ENCODE data around the gene MAMSTR. TPM values are rescaled to one million over a fixed set of nuclear protein-coding genes. Genes with fewer than 3 reads are reported as not detected.
A peak's percentile ranks its signal among the peaks of the same experiment; 100 is the strongest.

MAMSTR gene
- total and polyA plus RNA-seq, 2 donors (not counting 1 experiment from before 2014, with no cell fraction given): 0.60 to 1.6 TPM

DNA sequence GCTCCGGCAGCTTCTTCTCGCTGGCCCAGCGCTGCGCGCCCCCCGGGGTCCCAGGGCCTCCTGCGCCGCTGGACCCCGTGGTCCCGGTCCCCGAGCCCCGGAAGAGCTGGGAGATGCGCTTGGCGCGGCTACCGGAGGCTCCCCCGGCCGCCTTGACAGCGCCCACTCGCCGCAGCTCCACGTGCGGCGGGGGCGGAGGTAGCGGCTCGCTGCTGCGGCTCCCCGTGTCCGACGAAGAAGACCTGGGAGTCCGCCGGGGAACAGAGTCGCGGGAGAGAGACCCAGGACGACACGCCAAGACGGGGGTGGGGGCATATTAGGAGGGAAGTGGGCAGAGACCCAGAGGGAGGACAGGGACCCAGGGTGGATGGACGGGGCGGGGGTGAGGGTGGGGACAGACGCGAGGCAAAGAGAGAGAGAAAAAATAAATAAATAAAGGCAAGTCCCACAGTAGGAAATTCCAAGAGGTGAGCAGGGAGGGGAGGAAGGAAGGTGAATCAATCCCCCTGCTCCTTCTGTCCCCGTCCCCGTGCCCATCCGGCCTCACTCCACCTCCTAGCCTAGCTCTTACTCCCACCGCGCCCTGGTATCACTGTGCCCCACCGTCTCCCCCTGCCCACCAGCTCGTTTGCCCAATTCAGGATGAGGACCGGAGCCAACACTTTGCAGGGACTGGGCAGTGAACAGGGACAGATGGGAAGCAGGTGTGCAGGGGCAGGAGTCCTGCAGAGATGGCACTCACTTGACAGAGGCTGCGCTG is 20.1 kb upstream of the MAMSTR start:
- peak overlapping the region; percentile 99 for H3K4me2 ChIP-seq (replicated peaks; ENCODE audit: low read depth, low read length, poor library complexity, severe bottlenecking)
- ChIA-PET POLR2A (interaction anchor here (0.6 to 1.8 kb wide), 8 partner anchors 17 to 1589 kb away, joined by 3 to 11 read pairs (median 3); partner anchors contain the start of genes CA11, KCNC3 and PPP1R15A), CTCF (interaction anchor here (0.8 to 3.2 kb wide), 13 partner anchors 8 to 468 kb away, joined by 3 to 18 read pairs (median 5); partner anchors contain the start of genes CA11 and IZUMO1)
- peak overlapping the region; percentile 64 for H3K9ac ChIP-seq (ENCODE audit: low read length)
- H3K27ac ChIP-seq (ENCODE audit: low read length in 2 of 2): no peak overlapping the region
- ATAC-seq (ENCODE audit: low read depth) (no peak), DNase-seq (peak; percentile 41)
- H3K36me3 ChIP-seq (replicated peaks in 1 of 2; ENCODE audit: control extremely low read depth in 1 of 2, control insufficient read depth in 1 of 2, extremely low read depth in 1 of 2, insufficient read depth in 2 of 2, low read length in 1 of 2): no peaks in the 10 kb centered on the region
- peak overlapping the region; percentile 54 for H3K4me3 Mint-ChIP-seq
- peak overlapping the region in 3 of 5 experiments; percentile 48 to 65 (median 54) for H3K4me3 ChIP-seq (ENCODE audit: control extremely low read depth in 1 of 5, extremely low read depth in 1 of 5, insufficient read depth in 1 of 5, low read depth in 2 of 5, low read length in 4 of 5)
- H3K9me3 Mint-ChIP-seq (ENCODE audit: insufficient read depth): no peaks in the 10 kb centered on the region
- peaks cover 0 to 29% (median 0%) of the 10 kb centered on the region in 3 donors for H3K9me3 ChIP-seq (ENCODE audit: control extremely low read depth in 1 of 3, control insufficient read depth in 2 of 3, insufficient read depth in 1 of 3, low read length in 2 of 3)
- peaks cover 0 to 26% (median 10%) of the 10 kb centered on the region in 4 experiments for H3K27me3 ChIP-seq (replicated peaks in 1 of 4; ENCODE audit: control extremely low read depth in 1 of 4, control insufficient read depth in 3 of 4, insufficient read depth in 4 of 4, low read length in 3 of 4)
- H3K79me2 ChIP-seq (ENCODE audit: control insufficient read depth, insufficient read depth, low read length): no peaks in the 10 kb centered on the region
- no peaks in the 10 kb centered on the region for H4K20me1 ChIP-seq (ENCODE audit: control insufficient read depth, insufficient read depth, low read length, poor library complexity, severe bottlenecking)
- no peak overlapping the region for H3K27ac Mint-ChIP-seq
- H3K4me1 Mint-ChIP-seq: peaks cover 15% of the 10 kb centered on the region
- 5% methylated on average over 42 of the region's 51 CpGs for WGBS (ENCODE audit: insufficient coverage)
- H2AFZ ChIP-seq (ENCODE audit: insufficient read depth, low read depth, low read length, poor library complexity, severe bottlenecking): peak overlapping the region; percentile 87
- intact Hi-C loops (cut with micrococcal nuclease): loop anchor here (1.0 kb wide), 1 partner anchor 64 kb away; no protein-coding TSS in a partner anchor
- H3K27me3 Mint-ChIP-seq: peaks cover 15% of the 10 kb centered on the region
- TF ChIP-seq, protein P1, sequence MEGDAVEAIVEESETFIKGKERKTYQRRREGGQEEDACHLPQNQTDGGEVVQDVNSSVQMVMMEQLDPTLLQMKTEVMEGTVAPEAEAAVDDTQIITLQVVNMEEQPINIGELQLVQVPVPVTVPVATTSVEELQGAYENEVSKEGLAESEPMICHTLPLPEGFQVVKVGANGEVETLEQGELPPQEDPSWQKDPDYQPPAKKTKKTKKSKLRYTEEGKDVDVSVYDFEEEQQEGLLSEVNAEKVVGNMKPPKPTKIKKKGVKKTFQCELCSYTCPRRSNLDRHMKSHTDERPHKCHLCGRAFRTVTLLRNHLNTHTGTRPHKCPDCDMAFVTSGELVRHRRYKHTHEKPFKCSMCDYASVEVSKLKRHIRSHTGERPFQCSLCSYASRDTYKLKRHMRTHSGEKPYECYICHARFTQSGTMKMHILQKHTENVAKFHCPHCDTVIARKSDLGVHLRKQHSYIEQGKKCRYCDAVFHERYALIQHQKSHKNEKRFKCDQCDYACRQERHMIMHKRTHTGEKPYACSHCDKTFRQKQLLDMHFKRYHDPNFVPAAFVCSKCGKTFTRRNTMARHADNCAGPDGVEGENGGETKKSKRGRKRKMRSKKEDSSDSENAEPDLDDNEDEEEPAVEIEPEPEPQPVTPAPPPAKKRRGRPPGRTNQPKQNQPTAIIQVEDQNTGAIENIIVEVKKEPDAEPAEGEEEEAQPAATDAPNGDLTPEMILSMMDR (IDR thresholded peaks at IDR 0.05): no peak
- TF ChIP-seq EZH2 (IDR thresholded peaks at IDR 0.05; ENCODE audit: borderline replicate concordance, insufficient read depth, low read depth, low read length, poor library complexity, severe bottlenecking): no peak
- peaks cover 22 to 25% of the 10 kb centered on the region in 2 donors for H3K4me1 ChIP-seq (ENCODE audit: control insufficient read depth in 2 of 2, insufficient read depth in 2 of 2, low read length in 2 of 2)

All from B cell (primary cell).